SK-N-MC (cell line): ENCODE data around the gene SHISAL1.

Experiments
- EZH2 ChIP-seq: fragments of 200-600 bp; sonication (generic); IDR thresholded peaks from one replicate; pipeline ENCODE4 v1.6.1; 2017; ENCODE audit warnings: antibody characterized with exemption
- FOXP2 ChIP-seq: optimal IDR thresholded peaks from 2 replicates; pipeline ENCODE3; 2011; ENCODE audit warnings: mild to moderate bottlenecking, moderate library complexity; ENCODE audit not compliant: insufficient read depth; ENCODE audit errors: extremely low read length, control extremely low read depth
- POLR2AphosphoS5 ChIP-seq: IDR thresholded peaks from 2 replicates; pipeline ENCODE4 v1.6.1; 2012; ENCODE audit warnings: mild to moderate bottlenecking, low read depth, low read length, borderline replicate concordance

DNA sequence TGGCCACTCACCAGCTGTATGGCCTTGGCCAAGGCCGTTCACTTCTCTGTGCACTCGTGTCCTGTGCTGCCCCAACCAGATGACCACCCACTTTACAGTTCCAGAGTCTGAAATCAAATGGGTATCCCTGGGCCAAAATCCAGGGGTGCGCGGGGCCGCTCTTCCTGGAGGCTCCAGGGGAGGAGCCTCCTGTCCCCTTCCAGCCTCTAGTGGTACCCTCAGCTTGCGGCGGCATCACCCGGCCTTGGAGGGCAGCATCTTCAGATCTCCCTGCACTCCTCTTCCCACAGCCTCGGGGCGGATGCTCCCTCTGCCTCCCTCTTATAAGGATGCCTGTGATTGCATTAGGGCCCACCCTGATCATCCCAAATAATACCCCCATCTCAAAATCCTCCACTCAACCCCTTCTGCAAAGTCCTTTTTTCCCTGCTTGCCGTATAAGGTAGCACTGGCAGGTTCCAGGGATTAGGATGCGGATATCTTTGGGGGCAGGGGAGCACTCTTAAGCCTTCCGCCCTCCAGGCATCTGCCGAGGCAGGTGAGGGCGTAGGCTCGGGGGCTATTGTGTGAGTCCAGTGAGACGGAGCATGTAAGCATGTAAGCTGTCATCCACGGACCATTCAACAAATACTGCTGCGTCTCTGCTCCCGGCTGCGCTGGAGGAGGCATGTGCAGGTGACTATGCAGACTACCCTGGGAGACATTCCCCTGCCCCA is 24.4 kb upstream of the SHISAL1 start:
- TF ChIP-seq EZH2: no peak
- TF ChIP-seq POLR2AphosphoS5: no peak
- no peak for TF ChIP-seq FOXP2
